Measurements from ENCODE around the gene SPEM1.

GRCh38 chr17:7383742-7384488 lies 36.2 kb upstream of the SPEM1 start:
- no peak for TF ChIP-seq CTCF (IDR thresholded peaks at IDR 0.05; ENCODE audit: low read depth, low read length, poor library complexity, severe bottlenecking)
- no peak for TF ChIP-seq EZH2phosphoT487 (IDR thresholded peaks at IDR 0.05; ENCODE audit: borderline replicate concordance, low read length)

All from DOHH2 (cell line).